ENCODE measurements around the gene ARHGAP15.

ARHGAP15 gene

DNA sequence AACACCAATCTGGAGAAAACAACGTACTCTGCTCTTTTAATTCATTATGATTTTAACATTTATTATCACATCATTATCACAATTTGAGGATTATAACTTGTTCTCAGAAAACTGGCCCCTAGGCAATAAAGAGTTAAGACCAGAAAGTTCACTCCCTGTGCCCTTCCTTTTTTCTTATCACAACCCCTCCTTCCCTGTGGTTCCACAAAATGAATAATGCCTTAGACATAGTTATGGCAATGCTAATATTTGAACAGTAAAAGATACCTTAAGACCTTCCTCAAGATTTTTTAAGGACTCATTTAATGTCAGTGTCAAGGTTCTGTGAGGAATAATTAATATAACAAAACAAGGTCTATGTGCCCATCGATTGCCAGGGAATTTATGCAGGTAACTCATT lies 596.2 kb downstream of the ARHGAP15 start:
- no peak for DNase-seq (ENCODE audit: low read depth)

GRCh38 chr2:143726151-143726845 lies 597.1 kb downstream of the ARHGAP15 start:
- DNase-seq (ENCODE audit: low read depth): no peak

DNA sequence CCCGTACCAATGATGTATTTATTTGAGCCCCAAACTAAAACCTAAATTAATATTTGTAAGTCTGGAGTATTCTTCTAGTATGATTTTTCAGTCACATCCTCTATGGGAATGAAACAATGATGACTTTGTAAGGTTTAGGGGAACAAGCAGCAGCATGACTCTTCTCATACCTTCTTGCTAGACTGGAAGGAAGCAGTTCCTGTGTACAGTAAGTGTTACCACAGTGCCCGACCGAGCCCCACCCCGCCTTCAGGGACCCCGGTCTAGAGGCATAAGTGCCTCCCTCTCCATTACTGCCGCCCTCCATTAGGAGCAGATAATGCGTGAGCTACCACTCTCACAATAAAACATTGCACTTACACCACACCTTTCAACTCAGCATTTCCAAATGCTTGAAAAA lies 599.3 kb downstream of the ARHGAP15 start:
- no peak for DNase-seq (ENCODE audit: low read depth)

DNA sequence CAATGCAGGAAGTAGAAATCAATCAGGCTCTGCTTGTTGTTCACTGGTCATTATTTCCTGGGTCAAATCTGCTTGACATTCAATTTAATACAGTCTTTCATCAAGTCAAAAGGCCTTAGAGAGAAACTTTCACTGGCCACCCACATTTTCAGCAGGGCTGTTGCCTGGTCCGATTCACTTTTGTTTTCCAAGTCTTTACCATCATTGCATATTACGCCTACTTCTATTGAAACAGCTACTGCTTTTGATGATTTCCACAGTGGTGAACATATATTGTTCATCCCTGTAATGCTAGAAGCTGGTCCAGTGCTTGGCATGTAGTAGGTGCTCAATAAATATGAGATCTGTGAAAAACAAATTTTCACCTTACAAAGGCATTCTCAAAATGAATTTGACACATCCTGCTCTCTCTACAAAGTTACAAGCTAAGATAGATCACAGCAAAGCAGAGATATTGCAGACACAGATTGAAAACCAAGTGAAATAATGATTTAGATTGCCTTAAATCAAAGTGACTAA lies 600.1 kb downstream of the ARHGAP15 start:
- DNase-seq (ENCODE audit: low read depth): no peak

DNA sequence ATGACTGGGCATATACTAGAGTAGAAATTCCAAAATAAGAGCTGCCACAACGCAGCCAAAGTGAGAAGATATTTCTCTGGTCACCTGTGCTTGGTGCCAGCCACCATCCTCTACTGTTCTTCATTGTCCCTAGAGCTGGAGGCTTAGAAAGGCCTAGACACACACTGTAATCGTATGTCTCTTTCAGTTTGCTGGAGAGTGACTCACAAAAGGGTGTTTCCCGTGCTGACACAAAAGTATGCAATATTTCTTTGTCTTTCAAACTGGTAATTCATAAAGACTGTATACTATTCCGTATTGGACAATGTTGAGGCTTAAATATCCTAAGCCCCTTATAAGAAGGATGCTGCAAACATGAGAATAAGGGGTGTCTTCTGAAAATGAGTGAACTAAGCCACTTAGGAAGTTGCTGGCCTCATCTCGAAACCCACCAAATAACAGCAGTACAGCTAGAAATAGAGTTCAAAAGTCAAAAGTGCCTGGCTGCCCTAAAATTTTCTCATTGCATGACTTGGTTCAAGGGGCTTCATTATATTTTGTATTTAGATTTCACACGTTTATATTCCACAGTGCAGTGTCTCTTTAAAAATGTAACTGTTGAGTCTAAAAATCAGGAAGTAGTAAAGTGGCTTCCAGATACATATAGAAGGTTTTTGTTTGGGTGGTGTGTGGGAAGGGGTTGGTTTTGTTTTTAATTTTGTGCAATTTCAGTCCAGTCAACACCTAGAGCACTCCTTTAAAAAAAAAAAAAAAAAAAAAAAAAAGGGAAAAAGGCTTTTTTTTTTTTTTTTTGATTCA lies 601.1 kb downstream of the ARHGAP15 start:
- DNase-seq (ENCODE audit: low read depth): no peak

GRCh38 chr2:143730953-143731260 lies 601.7 kb downstream of the ARHGAP15 start:
- DNase-seq (ENCODE audit: low read depth): no peak

- no peak for DNase-seq (ENCODE audit: low read depth)
These were observed 602.9 kb downstream of the ARHGAP15 start for GRCh38 chr2:143732076-143732475.

DNA sequence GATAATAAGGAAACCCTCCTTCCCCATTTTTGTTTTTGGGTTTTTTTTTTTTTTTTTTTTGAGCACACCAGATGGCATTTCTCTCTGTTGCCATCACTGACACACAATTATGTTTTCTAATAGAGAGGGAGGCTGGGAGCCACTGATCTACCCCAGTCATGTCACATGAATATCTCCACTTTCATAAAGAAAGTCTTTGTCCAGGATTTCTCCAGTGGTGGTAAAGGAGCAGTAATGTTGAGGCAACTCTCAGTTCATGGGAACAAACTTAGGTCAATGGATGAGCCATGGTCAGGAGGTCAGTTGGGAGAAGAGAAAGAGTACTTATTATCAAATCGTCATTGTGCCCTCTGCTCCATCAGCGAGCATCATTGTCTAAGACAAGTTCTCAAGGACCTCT lies 603.7 kb downstream of the ARHGAP15 start:
- no peak for DNase-seq (ENCODE audit: low read depth)

- no peak for DNase-seq (ENCODE audit: low read depth)
These were observed 605.3 kb downstream of the ARHGAP15 start for GRCh38 chr2:143734507-143734906.

DNA sequence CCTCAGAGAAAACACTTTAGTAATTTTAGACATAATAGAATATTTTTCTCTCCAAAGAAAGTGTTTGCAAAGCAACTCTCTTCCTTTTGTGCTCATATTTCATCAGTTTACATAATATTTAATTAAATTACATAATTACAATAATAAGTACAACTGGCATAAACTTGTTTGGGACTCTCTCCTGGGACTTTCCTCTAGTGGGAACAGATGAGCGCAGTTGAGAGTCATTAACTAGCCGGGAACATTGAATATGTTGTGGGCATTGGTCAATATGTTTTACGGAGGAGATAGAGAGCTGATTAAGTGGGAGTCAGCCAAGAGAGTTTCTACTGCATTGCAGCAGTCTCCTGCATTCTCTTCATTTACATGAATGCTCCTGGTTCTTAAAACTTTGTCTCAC lies 607.7 kb downstream of the ARHGAP15 start:
- no peak for DNase-seq (ENCODE audit: low read depth)

DNA sequence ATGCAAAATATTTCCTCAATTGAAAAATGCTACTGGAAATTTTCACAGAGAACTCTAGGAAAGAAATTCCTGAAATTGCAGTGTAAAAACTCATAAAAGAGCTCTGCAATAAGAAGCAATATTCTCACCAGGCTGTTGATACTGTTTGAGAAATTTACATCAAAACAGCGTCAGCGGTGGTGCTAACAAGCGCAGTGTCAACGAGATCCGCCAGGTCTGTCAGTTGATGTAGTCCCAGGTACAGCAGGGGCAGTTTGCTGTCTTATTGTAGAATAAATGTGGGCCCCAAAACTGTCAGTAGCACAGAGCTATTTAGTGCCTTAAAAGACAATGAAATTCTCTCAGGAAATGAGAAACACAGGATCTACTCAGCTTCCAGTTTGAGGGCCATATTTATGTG lies 611.2 kb downstream of the ARHGAP15 start:
- DNase-seq (ENCODE audit: low read depth): no peak

GRCh38 chr2:143741205-143741604 lies 612.0 kb downstream of the ARHGAP15 start:
- no peak for DNase-seq (ENCODE audit: low read depth)

- DNase-seq (ENCODE audit: low read depth): no peak
These were observed 613.4 kb downstream of the ARHGAP15 start for GRCh38 chr2:143742581-143742980.

- DNase-seq (ENCODE audit: low read depth): no peak
These were observed 614.9 kb downstream of the ARHGAP15 start for GRCh38 chr2:143744114-143744513.

GRCh38 chr2:143745060-143745459 lies 615.8 kb downstream of the ARHGAP15 start:
- DNase-seq (ENCODE audit: low read depth): no peak

- DNase-seq (ENCODE audit: low read depth): no peak
These were observed 625.5 kb downstream of the ARHGAP15 start for GRCh38 chr2:143754742-143755141.

GRCh38 chr2:143758629-143759330 lies 629.6 kb downstream of the ARHGAP15 start:
- DNase-seq (ENCODE audit: low read depth): no peak

DNA sequence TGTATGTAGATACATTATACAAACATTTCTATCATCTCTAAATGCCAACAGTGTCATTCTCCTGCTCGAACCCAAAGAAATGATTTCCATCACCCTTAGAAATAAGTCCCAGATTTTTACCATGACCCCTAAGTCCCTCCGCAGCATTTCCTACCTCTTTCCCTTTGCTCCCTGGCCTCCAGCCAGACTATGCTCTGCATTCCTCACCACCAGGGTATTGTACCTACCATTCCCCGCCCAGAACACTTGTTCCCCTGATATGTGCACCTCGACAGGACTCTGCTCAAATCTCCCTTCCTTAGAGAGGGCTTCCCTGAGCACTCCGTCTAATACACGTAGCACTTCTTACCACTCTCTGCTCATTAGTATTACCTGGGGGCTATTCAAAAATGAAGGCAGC lies 630.2 kb downstream of the ARHGAP15 start:
- no peak for DNase-seq (ENCODE audit: low read depth)

DNA sequence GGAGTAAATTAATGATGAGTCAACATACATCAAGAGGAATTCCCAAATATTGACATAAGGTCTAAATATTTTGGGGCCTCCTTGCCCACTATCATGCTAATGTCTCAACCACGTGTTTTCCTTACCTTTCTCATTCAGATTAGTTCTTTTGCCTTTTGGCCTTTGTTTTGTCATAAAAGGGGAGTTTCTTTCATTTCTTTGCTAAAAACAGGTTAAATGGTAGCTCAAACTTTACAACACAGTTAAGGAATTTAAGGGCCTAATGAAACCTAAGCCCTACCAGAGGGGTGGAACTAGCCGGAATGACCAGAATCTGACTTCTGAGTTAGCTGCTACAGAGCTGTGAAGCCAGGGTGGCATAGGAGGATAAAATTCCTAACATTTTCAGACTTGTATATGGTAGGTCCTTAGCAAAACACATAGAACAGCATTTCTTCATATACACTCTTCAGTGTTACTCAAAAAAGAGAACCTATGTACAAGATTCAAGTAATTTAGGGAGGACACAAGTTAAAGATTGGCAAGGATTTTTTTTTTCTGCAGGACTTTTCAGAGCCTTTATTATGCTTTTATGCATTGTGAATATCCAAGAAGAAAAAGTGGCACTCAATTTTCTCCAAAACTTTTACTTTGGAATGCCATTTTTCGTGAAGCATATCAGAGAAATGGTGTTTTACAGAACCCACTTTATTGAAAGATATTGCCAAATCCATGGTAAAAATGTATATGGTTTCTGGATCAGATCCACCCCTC lies 633.1 kb downstream of the ARHGAP15 start:
- DNase-seq (ENCODE audit: low read depth): no peak

GRCh38 chr2:143764261-143764660 lies 635.0 kb downstream of the ARHGAP15 start:
- DNase-seq (ENCODE audit: low read depth): no peak

DNA sequence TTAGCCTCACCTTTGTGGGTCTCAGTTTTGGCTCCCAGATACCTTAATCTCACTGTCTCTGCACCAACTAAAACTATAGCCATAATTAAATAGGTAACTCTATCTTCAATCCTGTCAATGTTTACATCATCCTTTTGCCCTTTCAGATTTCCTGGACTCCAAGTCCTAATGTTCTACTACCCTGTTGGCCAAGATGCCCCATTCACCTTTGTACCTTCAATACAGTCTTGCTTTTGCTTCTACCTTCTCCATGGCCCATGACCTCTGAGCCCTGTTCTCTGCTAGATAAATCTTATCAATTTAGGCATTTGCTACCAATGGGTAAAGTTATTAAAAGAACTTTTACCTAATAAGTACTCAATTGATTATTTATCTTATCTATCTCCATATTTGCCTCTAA lies 635.5 kb downstream of the ARHGAP15 start:
- no peak for DNase-seq (ENCODE audit: low read depth)

- DNase-seq (ENCODE audit: low read depth): no peak
These were observed 639.8 kb downstream of the ARHGAP15 start for GRCh38 chr2:143768991-143769390.

Data from GM04503 (cell line).